HAP-1 (cell line): ENCODE results near the gene PKD1.

Experiments
- DNase-seq, 2 experiments: peaks; one replicate each; pipeline ENCODE4 v3.0.0-alpha.2; 2016 to 2020; ENCODE audit warnings: low spot score in 2 of 2
- H3K27me3 ChIP-seq: fragments of 250-450 bp; sonication (Bioruptor Pico); 2 replicates; pipeline ENCODE4 v1.5.1; 2020; ENCODE audit warnings: low read depth, mild to moderate bottlenecking, moderate library complexity
- H3K36me3 ChIP-seq: fragments of 250-450 bp; sonication (Bioruptor Pico); replicated peaks from 2 replicates; pipeline ENCODE4 v1.5.1; 2020; ENCODE audit warnings: mild to moderate bottlenecking
- H3K4me1 ChIP-seq: fragments of 250-450 bp; sonication (Bioruptor Pico); 2 replicates; pipeline ENCODE4 v1.5.1; 2020; ENCODE audit warnings: mild to moderate bottlenecking
- H3K4me3 ChIP-seq: fragments of 250-450 bp; sonication (Bioruptor Pico); 2 replicates; pipeline ENCODE4 v1.5.1; 2020; ENCODE audit warnings: mild to moderate bottlenecking, moderate library complexity
- H3K9me3 ChIP-seq: fragments of 250-450 bp; sonication (Bioruptor Pico); 2 replicates; pipeline ENCODE4 v1.5.1; 2020; ENCODE audit warnings: mild to moderate bottlenecking, moderate library complexity
- in situ Hi-C: fragments of 300-500 bp; cut with MboI; formaldehyde crosslinking; loops from 3 replicates; pipeline ENCODE4 v1.14.3; 2020; ENCODE audit warnings: low sequenced_read_pairs, inconsistent platforms, mixed read lengths

PKD1 gene

DNA sequence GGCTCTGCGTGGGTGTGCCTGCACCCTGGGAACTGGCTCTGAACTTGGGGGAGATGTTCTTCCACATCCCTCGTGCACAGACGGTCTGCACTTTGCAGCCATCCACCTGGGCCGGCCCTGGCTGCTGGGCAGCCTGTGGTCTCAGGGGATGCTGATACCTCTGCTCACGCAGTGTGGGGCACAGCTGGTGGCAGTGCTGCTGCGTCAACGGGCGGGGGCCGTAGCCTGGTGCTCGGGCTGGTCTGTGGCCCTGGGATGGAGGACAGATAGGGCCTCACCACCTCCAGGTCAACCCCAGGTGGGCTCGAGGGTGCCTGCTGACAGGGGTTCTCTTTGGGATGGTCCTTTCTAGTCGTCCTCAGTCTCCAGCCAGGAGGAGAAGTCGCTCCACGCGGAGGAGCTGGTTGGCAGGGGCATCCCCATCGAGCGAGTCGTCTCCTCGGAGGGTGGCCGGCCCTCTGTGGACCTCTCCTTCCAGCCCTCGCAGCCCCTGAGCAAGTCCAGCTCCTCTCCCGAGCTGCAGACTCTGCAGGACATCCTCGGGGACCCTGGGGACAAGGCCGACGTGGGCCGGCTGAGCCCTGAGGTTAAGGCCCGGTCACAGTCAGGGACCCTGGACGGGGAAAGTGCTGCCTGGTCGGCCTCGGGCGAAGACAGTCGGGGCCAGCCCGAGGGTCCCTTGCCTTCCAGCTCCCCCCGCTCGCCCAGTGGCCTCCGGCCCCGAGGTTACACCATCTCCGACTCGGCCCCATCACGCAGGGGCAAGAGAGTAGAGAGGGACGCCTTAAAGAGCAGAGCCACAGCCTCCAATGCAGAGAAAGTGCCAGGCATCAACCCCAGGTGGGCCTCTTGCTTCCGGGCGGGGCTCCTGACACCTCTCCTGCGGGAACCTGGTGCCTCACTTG is 51.6 kb downstream of the PKD1 start:
- no peaks in the 10 kb centered on the region for H3K4me1 ChIP-seq
- no peaks in the 10 kb centered on the region for H3K9me3 ChIP-seq
- H3K4me3 ChIP-seq: no peak overlapping the region
- no peak for DNase-seq
- peaks cover 28% of the 10 kb centered on the region for H3K36me3 ChIP-seq
- in situ Hi-C loops: no loop called here
- H3K27me3 ChIP-seq: no peaks in the 10 kb centered on the region

DNA sequence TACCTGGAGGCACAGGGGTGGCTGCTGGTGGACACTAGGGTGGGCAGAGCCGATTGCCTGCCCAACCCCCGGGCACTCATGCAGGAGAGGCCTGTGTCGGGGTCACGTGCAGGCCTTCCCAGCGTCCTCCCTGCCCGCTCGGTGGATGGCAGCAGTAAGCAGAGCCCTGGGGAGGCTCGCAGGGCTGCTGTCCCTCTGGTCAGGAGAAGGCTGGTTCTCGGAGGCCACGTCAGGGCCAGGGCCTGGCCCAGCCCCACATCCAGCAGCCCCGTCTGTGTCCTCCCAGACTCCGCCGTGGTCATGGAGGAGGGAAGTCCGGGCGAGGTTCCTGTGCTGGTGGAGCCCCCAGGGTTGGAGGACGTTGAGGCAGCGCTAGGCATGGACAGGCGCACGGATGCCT is 52.3 kb downstream of the PKD1 start:
- Histone ChIP-seq H3K27me3 (no peaks in the 10 kb centered on the region), H3K4me1 (no peaks in the 10 kb centered on the region), H3K4me3 (no peak overlapping the region), H3K9me3 (no peaks in the 10 kb centered on the region), H3K36me3 (peaks cover 21% of the 10 kb centered on the region)
- no peak for DNase-seq
- in situ Hi-C loops: no loop called here

- no peak for DNase-seq
- in situ Hi-C loops: no loop called here
- no peaks in the 10 kb centered on the region for H3K4me1 ChIP-seq
- H3K9me3 ChIP-seq: no peaks in the 10 kb centered on the region
- H3K27me3 ChIP-seq: no peaks in the 10 kb centered on the region
- no peak overlapping the region for H3K4me3 ChIP-seq
- peaks cover 18% of the 10 kb centered on the region for H3K36me3 ChIP-seq
Measured at GRCh38 chr16:2082983-2083364, 52.7 kb downstream of the PKD1 start.

DNA sequence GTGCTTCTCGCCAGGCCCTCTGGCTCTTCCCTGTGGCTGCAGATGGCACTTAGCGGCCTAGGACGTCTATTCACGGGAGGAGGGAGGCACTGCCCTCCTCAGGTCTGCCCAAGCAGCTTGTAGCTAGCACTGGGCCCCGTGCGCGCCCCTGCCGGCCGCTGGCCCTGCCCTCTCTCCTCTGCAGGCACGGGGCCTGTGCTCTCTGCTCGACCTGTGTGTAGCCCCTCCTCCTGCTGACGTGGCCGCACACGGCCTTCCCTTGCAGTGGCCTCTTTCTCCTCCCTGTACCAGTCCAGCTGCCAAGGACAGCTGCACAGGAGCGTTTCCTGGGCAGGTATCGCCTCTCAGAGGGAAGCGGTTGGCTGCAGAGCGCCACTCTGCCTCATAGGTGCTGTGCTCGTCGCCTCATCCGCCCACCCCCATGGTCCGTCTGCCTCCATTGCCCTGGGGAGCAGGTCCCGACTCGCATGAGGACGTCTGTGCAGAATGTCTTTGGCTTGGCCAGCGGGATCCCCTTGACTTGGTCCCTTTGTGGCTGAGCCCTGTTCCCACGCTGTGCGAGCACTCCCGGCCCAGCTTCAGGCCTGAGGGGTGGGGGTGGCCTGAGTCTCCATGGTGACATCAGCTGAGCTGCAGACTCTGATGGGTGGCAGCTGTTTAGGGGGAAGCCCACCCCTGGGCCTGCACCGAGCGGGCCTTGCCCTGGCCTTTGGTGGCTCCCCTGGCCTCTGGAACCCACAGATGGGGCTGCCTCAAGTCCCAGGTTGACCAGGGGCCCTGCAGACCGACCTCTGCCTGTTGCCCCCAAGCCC is 53.3 kb downstream of the PKD1 start:
- Histone ChIP-seq H3K4me1 (no peaks in the 10 kb centered on the region), H3K36me3 (peaks cover 17% of the 10 kb centered on the region), H3K4me3 (no peak overlapping the region), H3K27me3 (no peaks in the 10 kb centered on the region), H3K9me3 (no peaks in the 10 kb centered on the region)
- DNase-seq: no peak
- in situ Hi-C loops: no loop called here

DNA sequence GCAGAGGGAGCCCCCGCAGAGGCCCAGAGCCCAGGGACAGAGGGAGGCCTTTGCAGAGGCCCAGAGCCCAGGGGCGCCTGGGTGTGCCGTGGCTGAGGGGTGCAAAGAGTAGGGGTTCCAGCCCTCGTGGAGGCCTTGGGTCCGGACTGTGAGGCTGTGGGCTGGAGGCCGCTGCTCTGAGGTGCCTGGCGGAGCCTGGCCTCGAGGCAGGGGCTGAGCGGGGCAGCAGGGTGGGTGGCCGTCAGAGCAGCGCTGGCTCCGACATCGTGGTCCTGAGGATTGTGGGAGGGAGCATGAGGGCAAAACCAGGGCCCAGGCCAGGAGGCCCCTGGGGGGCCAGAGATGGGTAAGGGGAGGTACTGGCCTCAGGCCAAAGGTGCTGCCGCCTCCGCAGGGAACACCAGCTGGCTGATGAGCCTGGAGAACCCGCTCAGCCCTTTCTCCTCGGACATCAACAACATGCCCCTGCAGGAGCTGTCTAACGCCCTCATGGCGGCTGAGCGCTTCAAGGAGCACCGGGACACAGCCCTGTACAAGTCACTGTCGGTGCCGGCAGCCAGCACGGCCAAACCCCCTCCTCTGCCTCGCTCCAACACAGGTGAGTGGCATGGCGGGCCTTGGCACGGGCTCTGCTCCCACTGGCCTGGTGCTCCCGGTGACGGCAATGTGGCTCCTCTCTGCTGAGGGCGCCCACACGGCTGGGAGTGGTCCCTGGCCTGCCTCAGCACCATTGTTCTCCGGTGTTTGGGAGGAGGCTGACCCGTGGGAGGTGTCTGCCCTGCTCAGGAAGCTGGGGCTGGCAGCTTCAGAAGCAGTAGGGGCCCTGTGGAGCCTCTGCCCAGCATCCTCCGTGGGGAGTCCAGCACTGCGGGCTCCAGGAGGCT is 54.3 kb downstream of the PKD1 start:
- no peaks in the 10 kb centered on the region for H3K4me1 ChIP-seq
- no peaks in the 10 kb centered on the region for H3K27me3 ChIP-seq
- in situ Hi-C loops: no loop called here
- no peaks in the 10 kb centered on the region for H3K9me3 ChIP-seq
- DNase-seq: no peak
- peaks cover 12% of the 10 kb centered on the region for H3K36me3 ChIP-seq
- no peak overlapping the region for H3K4me3 ChIP-seq

DNA sequence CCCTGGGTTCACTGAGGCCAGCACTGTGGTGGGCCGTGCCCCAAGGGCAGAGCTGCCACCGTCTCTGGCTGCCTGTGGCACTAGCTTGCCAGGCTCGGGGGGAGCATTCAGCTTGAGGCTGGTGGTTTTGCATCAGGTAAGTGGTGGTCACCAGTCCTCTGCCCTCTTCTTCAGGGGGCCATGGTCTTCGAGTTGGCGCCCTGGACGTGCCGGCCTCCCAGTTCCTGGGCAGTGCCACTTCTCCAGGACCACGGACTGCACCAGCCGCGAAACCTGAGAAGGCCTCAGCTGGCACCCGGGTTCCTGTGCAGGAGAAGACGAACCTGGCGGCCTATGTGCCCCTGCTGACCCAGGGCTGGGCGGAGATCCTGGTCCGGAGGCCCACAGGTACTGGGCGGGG is 55.7 kb downstream of the PKD1 start:
- Histone ChIP-seq H3K27me3 (no peaks in the 10 kb centered on the region), H3K4me1 (no peaks in the 10 kb centered on the region), H3K9me3 (no peaks in the 10 kb centered on the region), H3K36me3 (peaks cover 3% of the 10 kb centered on the region), H3K4me3 (no peak overlapping the region)
- in situ Hi-C loops: no loop called here
- DNase-seq: no peak

DNA sequence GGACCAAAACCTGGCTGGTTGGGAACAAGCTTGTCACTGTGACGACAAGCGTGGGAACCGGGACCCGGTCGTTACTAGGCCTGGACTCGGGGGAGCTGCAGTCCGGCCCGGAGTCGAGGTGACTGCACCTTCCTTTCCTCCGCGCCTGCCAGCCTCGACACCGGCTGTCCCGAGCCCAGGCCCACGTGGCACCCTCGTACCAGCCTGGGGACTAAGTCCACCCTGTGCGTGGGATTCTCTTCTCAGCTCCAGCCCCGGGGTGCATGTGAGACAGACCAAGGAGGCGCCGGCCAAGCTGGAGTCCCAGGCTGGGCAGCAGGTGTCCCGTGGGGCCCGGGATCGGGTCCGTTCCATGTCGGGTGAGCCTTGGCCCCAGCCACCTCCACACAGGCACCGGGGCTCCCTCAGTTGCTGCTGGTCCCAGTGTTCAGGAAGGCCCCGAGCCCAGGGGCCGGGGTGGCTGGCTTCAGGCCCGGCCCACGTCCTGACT is 56.3 kb downstream of the PKD1 start:
- Histone ChIP-seq H3K36me3 (peaks cover 3% of the 10 kb centered on the region), H3K4me3 (no peak overlapping the region), H3K4me1 (no peaks in the 10 kb centered on the region), H3K9me3 (no peaks in the 10 kb centered on the region), H3K27me3 (no peaks in the 10 kb centered on the region)
- in situ Hi-C loops: no loop called here
- DNase-seq: no peak

DNA sequence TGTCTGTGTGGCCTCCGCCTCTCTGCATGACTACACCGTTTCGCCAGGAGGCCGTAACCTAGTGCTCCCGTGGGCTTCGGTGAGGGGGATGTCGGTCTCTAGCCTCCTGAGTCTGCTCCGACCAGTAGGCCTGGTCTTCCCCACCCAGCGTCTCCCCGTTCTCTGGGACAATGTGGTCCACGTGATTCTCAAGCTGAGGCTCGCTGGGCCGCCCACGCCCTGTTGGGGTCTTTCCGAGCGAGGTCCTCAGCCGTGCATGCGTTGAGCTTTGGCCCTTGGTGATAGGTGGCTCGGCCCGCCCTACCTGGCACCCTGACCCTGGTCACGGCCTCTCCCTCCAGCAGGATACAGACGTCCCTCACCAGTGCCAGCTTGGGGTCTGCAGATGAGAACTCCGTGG is 57.0 kb downstream of the PKD1 start:
- Histone ChIP-seq H3K4me3 (no peak overlapping the region), H3K27me3 (no peaks in the 10 kb centered on the region), H3K4me1 (no peaks in the 10 kb centered on the region), H3K9me3 (no peaks in the 10 kb centered on the region), H3K36me3 (peaks cover 7% of the 10 kb centered on the region)
- in situ Hi-C loops: no loop called here
- no peak for DNase-seq

GRCh38 chr16:2078096-2078495 is 57.6 kb downstream of the PKD1 start:
- peaks cover 7% of the 10 kb centered on the region for H3K36me3 ChIP-seq
- H3K27me3 ChIP-seq: no peaks in the 10 kb centered on the region
- no peak overlapping the region for H3K4me3 ChIP-seq
- no peak for DNase-seq
- no peaks in the 10 kb centered on the region for H3K4me1 ChIP-seq
- no peaks in the 10 kb centered on the region for H3K9me3 ChIP-seq
- in situ Hi-C loops: no loop called here

DNA sequence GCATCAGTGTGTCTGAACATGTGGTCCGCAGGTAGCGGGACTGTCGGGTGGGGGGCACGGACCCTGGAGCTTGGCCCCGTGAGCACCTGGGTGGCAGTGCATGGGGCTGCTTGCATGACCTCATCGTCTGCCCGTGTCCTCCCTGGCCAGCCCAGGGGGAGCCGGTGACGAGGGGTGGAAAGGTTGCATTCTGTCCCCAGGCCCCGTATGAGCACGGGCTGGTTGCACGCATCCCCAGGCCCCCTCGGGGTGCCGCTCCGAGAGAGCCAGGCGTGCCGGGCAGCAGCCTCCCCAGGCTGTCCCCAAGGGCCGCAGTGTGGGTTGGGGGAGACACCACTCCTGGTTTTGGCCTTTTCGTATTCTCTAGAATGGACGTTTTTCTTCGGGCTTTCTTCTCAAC is 58.0 kb downstream of the PKD1 start:
- Histone ChIP-seq H3K36me3 (peaks cover 7% of the 10 kb centered on the region), H3K4me3 (no peak overlapping the region), H3K9me3 (no peaks in the 10 kb centered on the region), H3K4me1 (no peaks in the 10 kb centered on the region), H3K27me3 (no peaks in the 10 kb centered on the region)
- in situ Hi-C loops: no loop called here
- DNase-seq: no peak

GRCh38 chr16:2077016-2077415 is 58.7 kb downstream of the PKD1 start:
- H3K4me3 ChIP-seq: no peak overlapping the region
- H3K4me1 ChIP-seq: no peaks in the 10 kb centered on the region
- H3K27me3 ChIP-seq: no peaks in the 10 kb centered on the region
- H3K9me3 ChIP-seq: no peaks in the 10 kb centered on the region
- DNase-seq: no peak
- in situ Hi-C loops: no loop called here
- peaks cover 7% of the 10 kb centered on the region for H3K36me3 ChIP-seq

- Histone ChIP-seq H3K4me3 (no peak overlapping the region), H3K9me3 (no peaks in the 10 kb centered on the region), H3K27me3 (no peaks in the 10 kb centered on the region), H3K4me1 (no peaks in the 10 kb centered on the region), H3K36me3 (peaks cover 7% of the 10 kb centered on the region)
- in situ Hi-C loops: no loop called here
- DNase-seq: no peak
Measured at GRCh38 chr16:2076072-2076865, 59.4 kb downstream of the PKD1 start.

DNA sequence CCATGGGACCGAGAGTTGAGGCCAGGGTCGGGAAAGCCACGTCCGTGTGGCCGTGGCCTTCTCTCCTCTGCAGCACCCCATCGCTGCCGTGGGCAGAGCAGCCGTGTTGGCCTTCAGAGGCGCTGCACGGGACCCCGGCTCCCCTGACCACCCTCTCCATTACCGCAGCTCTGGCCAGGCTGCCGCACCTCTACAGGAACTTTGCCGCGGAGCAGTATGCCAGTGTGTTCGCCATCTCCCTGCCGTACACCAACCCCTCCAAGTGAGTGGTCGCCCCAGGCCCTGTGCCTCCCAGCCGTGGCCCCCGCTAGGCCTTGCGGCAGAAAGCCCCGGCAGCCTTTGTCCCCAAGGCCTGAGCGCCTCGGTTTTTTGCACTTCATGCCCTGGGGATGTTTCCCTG is 60.1 kb downstream of the PKD1 start:
- no peaks in the 10 kb centered on the region for H3K27me3 ChIP-seq
- in situ Hi-C loops: no loop called here
- H3K36me3 ChIP-seq: peaks cover 7% of the 10 kb centered on the region
- DNase-seq: no peak
- H3K4me3 ChIP-seq: no peak overlapping the region
- H3K4me1 ChIP-seq: no peaks in the 10 kb centered on the region
- no peaks in the 10 kb centered on the region for H3K9me3 ChIP-seq
